Esophagus mucosa (tissue), 1 donor: ENCODE results near the gene ASPG. TPM values are rescaled to one million over a fixed set of nuclear protein-coding genes. Genes with fewer than 3 reads are reported as not detected.

Experiments used
- ATAC-seq: fragments of 200-7000 bp; cut with Tn5 transposase; one replicate; pipeline ENCODE4 v1.9.1; 2020
- total RNA-seq: library from RNA; stranded (reverse); gene quantifications from one replicate; pipeline ENCODE4 v1.2.4, GENCODE V29; 2023
- donor health status: DM: yes; HTN: yes; CAD: no.

ASPG gene
- total RNA-seq, 1 donor from 2014 or later, result 59.2 TPM

- ATAC-seq, result peak; percentile 1
Measured at GRCh38 chr14:104117341-104118005, 32.0 kb downstream of the ASPG start.

GRCh38 chr14:104118006-104118844 is 32.7 kb downstream of the ASPG start:
- no peak for ATAC-seq

GRCh38 chr14:104119119-104119487 is 33.6 kb downstream of the ASPG start:
- peak; percentile 0 for ATAC-seq

- peak; percentile 10 for ATAC-seq
Measured at GRCh38 chr14:104119488-104120251, 34.2 kb downstream of the ASPG start.

DNA sequence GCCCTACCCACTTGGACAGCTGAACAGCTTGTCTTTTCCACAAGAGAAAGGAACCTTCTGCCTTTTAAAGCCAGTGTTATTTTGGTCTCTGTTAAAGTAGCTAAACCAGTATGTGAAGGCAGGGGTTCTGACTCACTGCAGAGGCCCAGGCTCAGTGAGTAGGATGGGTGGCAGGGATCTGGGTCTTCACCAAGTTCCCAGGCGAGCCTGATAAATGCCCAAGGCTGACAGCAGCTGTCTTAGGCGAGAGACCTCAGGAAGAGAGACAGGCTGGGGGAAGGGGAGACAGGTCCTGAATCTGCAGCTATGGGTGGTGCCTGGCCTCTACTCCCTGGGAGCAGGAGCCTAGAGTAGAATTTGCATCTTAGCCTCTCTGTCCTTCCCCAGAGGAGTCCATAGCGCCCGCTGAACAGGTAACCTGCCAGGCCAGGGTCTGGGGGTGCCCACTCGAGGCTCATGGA is 34.8 kb downstream of the ASPG start:
- peak; percentile 16 for ATAC-seq

DNA sequence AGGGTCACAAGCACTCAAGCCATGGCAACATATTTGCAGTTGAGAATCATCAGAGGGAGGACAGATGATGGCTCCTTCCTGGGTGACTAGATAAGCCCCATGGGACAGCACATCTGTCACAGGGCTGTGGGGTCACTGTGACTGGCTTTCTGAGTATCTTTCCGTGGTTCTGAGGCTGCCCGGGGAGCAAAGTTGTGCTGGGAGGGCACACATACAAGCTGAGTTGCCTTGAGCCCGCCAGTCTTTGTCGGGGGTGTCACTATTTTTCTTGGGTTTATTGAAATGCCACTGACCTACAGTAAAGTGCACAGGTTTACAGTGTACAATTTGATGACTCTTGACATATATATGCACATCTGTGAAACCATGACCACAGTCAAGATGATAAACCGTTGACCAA is 35.6 kb downstream of the ASPG start:
- no peak for ATAC-seq

- no peak for ATAC-seq
Measured at GRCh38 chr14:104123879-104124278, 38.4 kb downstream of the ASPG start.

GRCh38 chr14:104125011-104125410 is 39.5 kb downstream of the ASPG start:
- no peak for ATAC-seq

- peak; percentile 7 for ATAC-seq
Measured at GRCh38 chr14:104126753-104127152, 41.3 kb downstream of the ASPG start.

- ATAC-seq, result no peak
Measured at GRCh38 chr14:104128981-104129380, 43.5 kb downstream of the ASPG start.

DNA sequence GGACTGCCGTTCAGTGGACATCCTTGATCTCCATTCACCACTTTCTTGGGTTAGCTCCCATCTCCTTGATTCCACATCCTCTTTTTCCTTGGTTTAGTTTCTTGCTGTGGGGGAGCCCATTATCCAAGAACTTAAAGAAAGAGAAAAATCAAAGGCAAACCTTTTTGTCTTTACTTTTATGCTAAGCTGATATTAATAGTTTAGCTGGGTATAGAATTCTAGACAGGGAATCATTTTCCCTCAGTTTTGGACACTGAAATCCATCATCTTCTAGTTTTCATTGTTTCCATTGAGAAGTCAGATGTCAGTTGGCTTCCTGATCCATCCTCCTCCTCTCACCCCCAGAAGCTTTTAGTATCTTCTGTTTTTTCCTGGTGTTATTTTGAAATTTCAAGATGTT is 44.1 kb downstream of the ASPG start:
- ATAC-seq, result no peak

GRCh38 chr14:104130974-104131651 is 45.6 kb downstream of the ASPG start:
- peak; percentile 58 for ATAC-seq

DNA sequence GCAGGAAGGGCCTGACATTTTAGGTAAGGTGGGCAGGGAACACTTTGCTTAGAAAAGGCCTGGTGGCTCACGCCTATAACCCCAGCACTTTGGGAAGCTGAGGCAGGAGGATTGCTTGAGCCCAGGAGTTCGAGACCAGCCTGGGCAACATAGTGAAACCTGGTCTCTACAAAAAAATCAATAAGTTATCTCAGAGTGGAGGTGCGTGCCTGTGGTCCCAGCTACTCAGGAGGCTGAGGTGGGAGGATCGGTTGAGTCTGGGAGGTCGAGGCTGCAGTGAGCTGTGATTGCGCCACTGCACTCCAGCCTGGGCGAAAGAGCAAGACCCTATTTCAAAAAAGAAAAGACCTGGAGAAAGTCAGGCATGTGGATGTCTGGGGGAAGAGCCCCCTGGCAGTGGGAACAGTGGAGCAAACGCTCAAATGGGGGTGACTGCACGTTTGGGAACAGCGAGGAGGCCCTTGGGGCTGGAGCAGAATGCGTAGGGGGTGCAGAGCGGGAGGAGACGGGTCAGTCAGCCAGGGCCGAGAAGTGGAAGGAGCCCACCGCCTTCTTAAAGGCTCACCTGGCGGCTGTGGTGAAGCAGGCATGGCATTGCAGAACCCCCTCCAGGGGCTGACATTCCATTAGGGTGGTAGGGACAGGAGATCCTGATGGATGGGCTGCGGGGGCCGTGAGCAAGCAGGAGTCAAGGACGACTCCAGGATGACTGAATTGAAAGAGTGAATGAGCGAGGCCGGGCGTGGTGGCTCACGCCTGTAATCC is 46.6 kb downstream of the ASPG start:
- no peak for ATAC-seq

DNA sequence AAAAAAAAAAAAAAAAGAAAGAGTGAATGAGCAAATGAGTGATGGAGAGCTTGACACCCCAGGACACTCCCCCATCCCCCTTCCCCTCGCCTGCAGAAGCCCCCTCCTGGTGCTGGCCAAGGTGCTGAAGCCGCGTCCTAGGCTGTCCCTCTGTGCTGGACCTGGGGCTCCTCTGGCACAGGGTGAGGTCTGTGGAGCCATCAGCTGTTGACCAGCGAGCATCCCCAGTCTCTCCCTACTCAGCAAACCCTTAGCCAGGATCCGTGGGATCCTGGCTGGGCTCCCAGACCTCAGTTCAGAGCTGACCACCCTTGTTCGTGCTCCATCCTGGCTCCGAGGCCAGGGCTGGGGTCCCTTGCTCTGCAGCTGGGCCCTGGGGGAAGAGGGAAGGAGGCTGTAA is 47.5 kb downstream of the ASPG start:
- no peak for ATAC-seq

- no peak for ATAC-seq
Measured at GRCh38 chr14:104133496-104133895, 48.0 kb downstream of the ASPG start.

DNA sequence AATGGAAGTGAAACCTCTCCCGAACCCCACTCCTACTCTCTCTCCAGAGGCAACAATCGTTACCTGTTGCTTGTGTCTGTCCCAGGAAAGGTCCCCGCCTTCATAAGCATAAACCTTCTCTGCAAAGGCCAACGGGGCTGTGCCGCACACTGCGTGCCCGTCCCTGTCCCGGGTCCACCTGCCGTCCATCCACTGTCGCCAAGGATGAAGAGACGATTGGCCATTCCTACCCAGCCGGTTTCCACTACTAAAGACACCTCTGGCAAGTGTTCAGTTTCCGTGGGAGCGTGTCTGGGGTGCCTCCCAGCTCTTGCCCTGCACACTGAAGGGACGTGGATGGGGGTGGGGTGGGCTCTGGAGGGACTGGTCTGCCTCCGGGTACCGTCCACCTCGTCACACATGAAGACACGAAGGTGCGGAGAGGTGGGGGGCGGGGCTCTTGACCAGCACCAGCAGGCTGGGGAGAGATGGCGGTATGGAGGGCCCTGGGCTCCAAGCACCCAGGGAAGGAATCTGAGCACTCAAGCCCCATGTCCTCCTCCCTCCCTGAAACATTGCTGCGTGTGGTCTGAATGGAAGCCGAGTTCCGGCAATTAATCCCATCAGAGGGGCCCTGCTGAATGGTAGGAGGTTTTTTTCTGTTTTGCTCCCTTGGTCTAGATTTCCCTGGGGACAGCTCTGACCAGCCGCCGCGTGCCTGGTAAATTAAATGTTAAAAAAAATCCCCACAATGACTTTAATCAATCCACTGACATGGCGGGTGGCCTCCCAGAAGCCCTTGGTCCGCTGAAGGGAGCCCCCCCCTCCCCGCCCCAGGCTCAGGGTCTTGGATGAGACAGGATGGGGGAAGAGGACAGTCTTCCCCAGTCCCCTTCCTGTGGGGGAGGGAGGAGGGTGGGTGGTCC is 48.8 kb downstream of the ASPG start:
- no peak for ATAC-seq

DNA sequence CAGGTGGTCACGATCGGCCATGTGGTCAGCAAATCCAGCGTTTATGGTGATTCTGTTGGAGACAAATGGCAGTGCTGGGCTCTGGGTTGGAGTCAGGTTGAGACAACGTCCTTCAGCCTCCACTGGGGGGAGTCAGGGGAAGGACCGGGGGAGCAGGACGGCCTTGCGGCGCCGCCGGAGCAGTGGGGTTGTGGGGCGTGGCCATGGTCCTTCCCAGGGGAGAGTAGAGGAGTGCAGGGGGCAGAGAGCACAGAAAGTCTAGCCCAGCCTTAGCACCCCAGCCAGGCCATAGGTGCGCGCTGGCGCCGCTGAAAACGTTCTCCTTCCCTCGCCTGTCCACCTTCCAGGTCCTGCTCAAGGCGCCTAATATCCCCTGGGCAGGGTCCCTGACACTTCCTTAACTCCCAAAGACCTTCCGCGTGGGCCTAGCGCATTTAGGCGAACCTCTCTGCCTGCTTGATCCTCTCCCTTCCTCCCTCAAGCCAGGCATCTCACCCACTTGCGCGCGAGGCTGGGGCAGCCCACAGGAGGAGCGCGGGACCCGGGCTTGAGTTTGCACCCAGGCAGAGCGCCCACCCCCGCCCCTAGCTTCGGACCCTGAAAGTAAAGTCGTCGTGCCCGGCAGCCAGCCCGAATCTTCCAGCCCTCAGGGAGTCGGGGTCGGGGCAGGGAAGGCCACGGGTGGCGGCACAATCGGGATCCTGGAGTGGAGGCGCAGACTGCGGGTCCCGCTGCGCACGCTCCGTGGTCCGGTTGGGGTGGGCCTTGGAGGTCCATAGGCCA is 49.8 kb downstream of the ASPG start:
- ATAC-seq, result no peak

GRCh38 chr14:104135904-104136471 is 50.5 kb downstream of the ASPG start:
- ATAC-seq, result no peak

GRCh38 chr14:104136472-104137296 is 51.2 kb downstream of the ASPG start:
- ATAC-seq, result no peak
